IMR-90 (cell line): Measurements from ENCODE around the gene RBBP8. TPM values are rescaled to one million over a fixed set of nuclear protein-coding genes. Genes with fewer than 3 reads are reported as not detected.
A peak's percentile ranks its signal among the peaks of the same experiment; 100 is the strongest.

Experiments used
- ATAC-seq: fragments of 200-7000 bp; cut with Tn5 transposase; 2 replicates; pipeline ENCODE4 v1.9.1; 2020; ENCODE audit warnings: low read depth, mild to moderate bottlenecking, moderate library complexity
- BruUV-seq: library from RNA; stranded (reverse); fragments of 400-500 nt; replicated peaks from 2 replicates; lab custom pipeline; 2021; lab: Mats Ljungman, UMichigan
- CTCF ChIA-PET: fragments of 300-600 bp; formaldehyde crosslinking; extraction: SDS; loops from one replicate; lab custom pipeline; 2021; ENCODE audit warnings: antibody characterized with exemption; lab: Yijun Ruan, JAX
- POLR2A ChIA-PET: fragments of 300-600 bp; sonication (Branson Sonifier 250); formaldehyde crosslinking; loops from one replicate; lab custom pipeline; 2022; ENCODE audit warnings: antibody characterized with exemption; ENCODE audit not compliant: unreplicated experiment; lab: Charles Lee
- DNase-seq: peaks from one replicate; pipeline ENCODE4 v3.0.0; 2013
- H2AFZ ChIP-seq: replicated peaks from 2 replicates; pipeline ENCODE3; 2013; ENCODE audit warnings: low read length, mild to moderate bottlenecking; ENCODE audit not compliant: poor library complexity
- H2AK5ac ChIP-seq: 2 replicates; pipeline ENCODE4 v1.6.1; 2013; ENCODE audit warnings: low read depth, low read length, inconsistent platforms
- H2AK9ac ChIP-seq: replicated peaks from 2 replicates; pipeline ENCODE3; 2013; ENCODE audit warnings: mild to moderate bottlenecking, low read depth, low read length, moderate library complexity; ENCODE audit not compliant: poor library complexity
- H2BK120ac ChIP-seq: 2 replicates; pipeline ENCODE4 v1.6.1; 2013; ENCODE audit warnings: low read depth, low read length, inconsistent platforms
- H2BK15ac ChIP-seq: 3 replicates; pipeline ENCODE4 v1.6.1; 2013; ENCODE audit warnings: low read depth, low read length, inconsistent platforms
- H2BK20ac ChIP-seq: 2 replicates; pipeline ENCODE4 v1.6.1; 2013; ENCODE audit warnings: low read depth, mild to moderate bottlenecking, inconsistent platforms, low read length, moderate library complexity
- H2BK5ac ChIP-seq: 2 replicates; pipeline ENCODE4 v1.6.1; 2013; ENCODE audit warnings: mild to moderate bottlenecking, low read depth, low read length, inconsistent platforms; ENCODE audit not compliant: poor library complexity, severe bottlenecking
- H3K14ac ChIP-seq: replicated peaks from 2 replicates; pipeline ENCODE4 v1.6.1; 2013; ENCODE audit warnings: low read depth, low read length, inconsistent platforms
- H3K18ac ChIP-seq: 2 replicates; pipeline ENCODE4 v1.6.1; 2013; ENCODE audit warnings: low read depth, low read length, control low read depth
- H3K23ac ChIP-seq: 2 replicates; pipeline ENCODE4 v1.6.1; 2013; ENCODE audit warnings: low read depth, low read length, inconsistent platforms
- H3K27ac ChIP-seq: 2 replicates; pipeline ENCODE4 v1.5.1; 2013; ENCODE audit warnings: mild to moderate bottlenecking, control low read depth, low read length; ENCODE audit not compliant: insufficient read depth
- H3K27me3 ChIP-seq: 2 replicates; pipeline ENCODE4 v1.6.1; 2013; ENCODE audit warnings: low read length; ENCODE audit not compliant: control insufficient read depth, insufficient read depth
- H3K36me3 ChIP-seq: 2 replicates; pipeline ENCODE4 v1.6.1; 2013; ENCODE audit warnings: low read length, mixed read lengths; ENCODE audit not compliant: control insufficient read depth, insufficient read depth
- H3K4ac ChIP-seq: 2 replicates; pipeline ENCODE4 v1.6.1; 2013; ENCODE audit warnings: low read depth, low read length, inconsistent platforms
- H3K4me1 ChIP-seq: 2 replicates; pipeline ENCODE4 v1.6.1; 2013; ENCODE audit warnings: low read length, mixed read lengths; ENCODE audit not compliant: control insufficient read depth, insufficient read depth
- H3K4me2 ChIP-seq: 2 replicates; pipeline ENCODE4 v1.6.1; 2013; ENCODE audit warnings: low read depth, mild to moderate bottlenecking, control low read depth, low read length, moderate library complexity
- H3K4me3 ChIP-seq: 2 replicates; pipeline ENCODE4 v1.5.1; 2013; ENCODE audit warnings: low read depth, mild to moderate bottlenecking, control low read depth, low read length, moderate library complexity; ENCODE audit not compliant: insufficient read depth
- H3K56ac ChIP-seq: 2 replicates; pipeline ENCODE4 v1.6.1; 2013; ENCODE audit warnings: low read length, inconsistent platforms; ENCODE audit not compliant: insufficient read depth; ENCODE audit errors: extremely low read depth
- H3K79me1 ChIP-seq, 2 experiments: 2 replicates each; pipeline ENCODE4 v1.6.1; 2013; ENCODE audit warnings: low read length in 2 of 2, inconsistent platforms in 1 of 2, low read depth in 1 of 2
- H3K9ac ChIP-seq: 2 replicates; pipeline ENCODE4 v1.6.1; 2013; ENCODE audit warnings: low read depth, low read length, control low read depth
- H3K9me1 ChIP-seq: 2 replicates; pipeline ENCODE4 v1.6.1; 2013; ENCODE audit warnings: low read length, inconsistent platforms; ENCODE audit not compliant: insufficient read depth
- H3K9me3 ChIP-seq: 2 replicates; pipeline ENCODE4 v1.6.1; 2013; ENCODE audit warnings: low read length; ENCODE audit not compliant: control insufficient read depth, insufficient read depth
- H4K20me1 ChIP-seq: 2 replicates; pipeline ENCODE4 v1.6.1; 2013; ENCODE audit warnings: low read length, inconsistent platforms; ENCODE audit not compliant: insufficient read depth
- H4K5ac ChIP-seq: 2 replicates; pipeline ENCODE4 v1.6.1; 2013; ENCODE audit warnings: mild to moderate bottlenecking, low read depth, low read length, control low read depth
- H4K8ac ChIP-seq, 2 experiments: 2 replicates each; pipeline ENCODE4 v1.6.1; 2013; ENCODE audit warnings: low read depth in 2 of 2, low read length in 2 of 2, control low read depth in 1 of 2, inconsistent platforms in 1 of 2
- H4K91ac ChIP-seq: 2 replicates; pipeline ENCODE4 v1.6.1; 2013; ENCODE audit warnings: low read depth, low read length, inconsistent platforms; ENCODE audit not compliant: insufficient read depth
- CEBPB ChIP-seq: IDR thresholded peaks from 2 replicates; pipeline ENCODE4 v1.6.1; 2012; ENCODE audit warnings: low read depth, low read length, improper control_type of control experiment
- CHD1 ChIP-seq: IDR thresholded peaks from 2 replicates; pipeline ENCODE4 v1.6.1; 2012; ENCODE audit warnings: low read depth, low read length, improper control_type of control experiment
- CTCF ChIP-seq: conservative IDR thresholded peaks from 2 replicates; pipeline ENCODE4 v1.5.1; 2012; ENCODE audit warnings: mild to moderate bottlenecking, low read depth, low read length, improper control_type of control experiment
- ELK1 ChIP-seq: fragments of 150-350 bp; IDR thresholded peaks from 2 replicates; pipeline ENCODE4 v1.6.1; 2016; ENCODE audit warnings: low read depth, mild to moderate bottlenecking, low read length, moderate library complexity, borderline replicate concordance
- FOS ChIP-seq: fragments of 150-350 bp; IDR thresholded peaks from 2 replicates; pipeline ENCODE4 v1.6.1; 2016; ENCODE audit warnings: low read depth, low read length
- MAFK ChIP-seq: IDR thresholded peaks from 2 replicates; pipeline ENCODE4 v1.6.1; 2012; ENCODE audit warnings: low read depth, low read length, improper control_type of control experiment
- MAZ ChIP-seq: IDR thresholded peaks from 2 replicates; pipeline ENCODE4 v1.6.1; 2012; ENCODE audit warnings: low read depth, mild to moderate bottlenecking, low read length, improper control_type of control experiment, moderate library complexity, borderline replicate concordance
- MXI1 ChIP-seq: IDR thresholded peaks from 2 replicates; pipeline ENCODE4 v1.6.1; 2012; ENCODE audit warnings: low read depth, mild to moderate bottlenecking, low read length, moderate library complexity, borderline replicate concordance
- NFE2L2 ChIP-seq: fragments of 150-350 bp; IDR thresholded peaks from 2 replicates; pipeline ENCODE4 v1.6.1; 2016; ENCODE audit warnings: low read depth, mild to moderate bottlenecking, low read length
- POLR2A ChIP-seq: IDR thresholded peaks from 2 replicates; pipeline ENCODE4 v1.6.1; 2012; ENCODE audit warnings: mild to moderate bottlenecking, low read depth, low read length
- RAD21 ChIP-seq: IDR thresholded peaks from 2 replicates; pipeline ENCODE4 v1.6.1; 2012; ENCODE audit warnings: low read length, improper control_type of control experiment
- RCOR1 ChIP-seq: IDR thresholded peaks from 2 replicates; pipeline ENCODE4 v1.6.1; 2012; ENCODE audit warnings: mild to moderate bottlenecking, low read length, improper control_type of control experiment; ENCODE audit not compliant: insufficient replicate concordance
- RFX5 ChIP-seq: IDR thresholded peaks from 2 replicates; pipeline ENCODE4 v1.8.0; 2012; ENCODE audit warnings: low read depth, mild to moderate bottlenecking, low read length, moderate library complexity
- WGBS, 2 experiments: methylation state at CpG; one replicate each; pipeline versions ENCODE4 v1.1.5 to v1.1.7; 2013; ENCODE audit warnings: missing lambda C conversion rate in 2 of 2; ENCODE audit not compliant: insufficient read length in 1 of 2; ENCODE audit errors: extremely low coverage in 2 of 2; 5-methylcytosine and 5-hydroxymethylcytosine counted together
- dilution Hi-C: fragments of 300-500 bp; cut with HindIII; formaldehyde crosslinking; loops from one replicate; pipeline ENCODE4 v1.14.3; 2018; ENCODE audit warnings: low sequenced_read_pairs; ENCODE audit not compliant: unreplicated experiment
- in situ Hi-C: fragments of 300-500 bp; cut with MboI; formaldehyde crosslinking; loops from 3 replicates; pipeline ENCODE4 v1.14.3; 2019; ENCODE audit warnings: low sequenced_read_pairs, inconsistent platforms, mixed read lengths
- intact Hi-C: fragments of 100-400 bp; cut with micrococcal nuclease; formaldehyde crosslinking; loops from 2 replicates; pipeline ENCODE4 v1.10.0; 2022
- polyA plus RNA-seq, 3 experiments: library from polyadenylated mRNA; depleted of rRNA; stranded (reverse); fragments of >200 nt; gene quantifications; 2 replicates each; pipeline ENCODE4 v1.2.3, GENCODE V29; 2012; ENCODE audit warnings: low replicate concordance in 1 of 3
- total RNA-seq: library from RNA; depleted of rRNA; stranded (reverse); fragments of >200 nt; gene quantifications from 2 replicates; pipeline ENCODE4 v1.2.3, GENCODE V29; 2012

RBBP8 gene
- total and polyA plus RNA-seq, 2 of the 4 experiments (the other 2 are of a cell fraction): 12.0 to 21.1 TPM

- Histone ChIP-seq H3K18ac (no peak overlapping the region; the same call in 1 of the 2 replicates), H3K27me3 (no peaks in the 10 kb centered on the region), H2BK15ac (no peak overlapping the region), H2AK5ac (peak overlapping the region; percentile 13; the same call in 1 of the 2 replicates), H3K4me2 (no peak overlapping the region), H2BK120ac (peak overlapping the region; percentile 78), H3K14ac (peak overlapping the region; percentile 77; the same call in 1 of the 2 replicates), H4K91ac (peak overlapping the region; percentile 18; the same call in 1 of the 2 replicates), H3K4ac (peak overlapping the region; percentile 70; the same call in 1 of the 2 replicates), H3K4me3 (no peak overlapping the region), H4K5ac (no peak overlapping the region; the same call in 1 of the 2 replicates), H3K56ac (no peak overlapping the region), H3K9ac (no peak overlapping the region), H2AK9ac (no peak overlapping the region), H4K8ac (no peak overlapping the region), H4K20me1 (no peaks in the 10 kb centered on the region), H3K36me3 (no peaks in the 10 kb centered on the region), H2BK20ac (peak overlapping the region; percentile 56; the same call in 1 of the 2 replicates), H3K27ac (no peak overlapping the region), H3K79me1 (no peaks in the 10 kb centered on the region), H3K9me3 (no peaks in the 10 kb centered on the region), H2AFZ (peak overlapping the region; percentile 55), H3K23ac (no peak overlapping the region), H3K9me1 (peaks cover 4% of the 10 kb centered on the region), H3K4me1 (peaks cover 6% of the 10 kb centered on the region), H2BK5ac (no peak overlapping the region)
- BruUV-seq: no TSS peak
- dilution Hi-C loops: no loop called here
- ChIA-PET CTCF (no interaction called here), POLR2A (no interaction called here)
- in situ Hi-C loops: loop anchor here (5.0 kb wide), 1 partner anchor 376 kb away; no protein-coding TSS in a partner anchor
- DNase-seq (no peak), ATAC-seq (no peak)
- no CpG with 5 or more reads among the region's 3 CpGs for WGBS, 2 experiments
- intact Hi-C loops: no loop called here
- no peak for TF ChIP-seq MXI1
- TF ChIP-seq MAZ: no peak
- TF ChIP-seq CTCF: no peak
- TF ChIP-seq FOS: no peak
- no peak for TF ChIP-seq ELK1
- no peak for TF ChIP-seq RAD21
- no peak for TF ChIP-seq POLR2A
- no peak for TF ChIP-seq MAFK
- no peak for TF ChIP-seq RCOR1
- no peak for TF ChIP-seq CEBPB
- TF ChIP-seq RFX5: no peak
- TF ChIP-seq NFE2L2: no peak
- no peak for TF ChIP-seq CHD1
These were observed 103.6 kb downstream of the RBBP8 start for GRCh38 chr18:23036660-23037201.
